ENCODE measurements around the gene HDAC6.
A peak's percentile ranks its signal among the peaks of the same experiment; 100 is the strongest.

The HDAC6 gene

DNA sequence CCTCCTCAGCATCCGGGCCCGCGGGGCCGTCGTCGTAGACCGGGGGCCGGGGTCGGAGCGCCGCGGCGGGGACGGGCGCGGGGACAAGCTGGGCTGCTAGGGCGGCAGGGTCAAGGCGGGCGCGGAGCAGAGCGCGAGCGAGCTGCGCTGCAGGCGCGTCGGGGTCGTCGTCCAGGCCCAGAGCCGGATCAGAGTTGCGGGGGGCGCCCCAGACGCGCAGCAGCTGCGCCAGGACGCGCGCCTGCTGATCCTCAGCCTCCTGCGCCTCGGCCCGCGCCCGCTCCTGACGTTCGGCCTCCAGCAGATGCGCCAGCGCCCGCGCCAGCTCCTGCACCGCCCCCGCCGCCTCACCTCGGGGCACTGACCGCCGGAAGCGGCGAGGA, 30.0 kb downstream of the HDAC6 start:
- Histone ChIP-seq H3K4me1 (no peaks in the 10 kb centered on the region), H3K36me3 (no peaks in the 10 kb centered on the region), H3K27me3 (no peaks in the 10 kb centered on the region), H3K9me3 (no peaks in the 10 kb centered on the region), H3K4me3 (ENCODE audit: low read depth, low read length) (no peak overlapping the region)
- TF ChIP-seq, protein P1, sequence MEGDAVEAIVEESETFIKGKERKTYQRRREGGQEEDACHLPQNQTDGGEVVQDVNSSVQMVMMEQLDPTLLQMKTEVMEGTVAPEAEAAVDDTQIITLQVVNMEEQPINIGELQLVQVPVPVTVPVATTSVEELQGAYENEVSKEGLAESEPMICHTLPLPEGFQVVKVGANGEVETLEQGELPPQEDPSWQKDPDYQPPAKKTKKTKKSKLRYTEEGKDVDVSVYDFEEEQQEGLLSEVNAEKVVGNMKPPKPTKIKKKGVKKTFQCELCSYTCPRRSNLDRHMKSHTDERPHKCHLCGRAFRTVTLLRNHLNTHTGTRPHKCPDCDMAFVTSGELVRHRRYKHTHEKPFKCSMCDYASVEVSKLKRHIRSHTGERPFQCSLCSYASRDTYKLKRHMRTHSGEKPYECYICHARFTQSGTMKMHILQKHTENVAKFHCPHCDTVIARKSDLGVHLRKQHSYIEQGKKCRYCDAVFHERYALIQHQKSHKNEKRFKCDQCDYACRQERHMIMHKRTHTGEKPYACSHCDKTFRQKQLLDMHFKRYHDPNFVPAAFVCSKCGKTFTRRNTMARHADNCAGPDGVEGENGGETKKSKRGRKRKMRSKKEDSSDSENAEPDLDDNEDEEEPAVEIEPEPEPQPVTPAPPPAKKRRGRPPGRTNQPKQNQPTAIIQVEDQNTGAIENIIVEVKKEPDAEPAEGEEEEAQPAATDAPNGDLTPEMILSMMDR (IDR thresholded peaks at IDR 0.05; ENCODE audit: low read depth, low read length): no peak
- DNase-seq: no peak

DNA sequence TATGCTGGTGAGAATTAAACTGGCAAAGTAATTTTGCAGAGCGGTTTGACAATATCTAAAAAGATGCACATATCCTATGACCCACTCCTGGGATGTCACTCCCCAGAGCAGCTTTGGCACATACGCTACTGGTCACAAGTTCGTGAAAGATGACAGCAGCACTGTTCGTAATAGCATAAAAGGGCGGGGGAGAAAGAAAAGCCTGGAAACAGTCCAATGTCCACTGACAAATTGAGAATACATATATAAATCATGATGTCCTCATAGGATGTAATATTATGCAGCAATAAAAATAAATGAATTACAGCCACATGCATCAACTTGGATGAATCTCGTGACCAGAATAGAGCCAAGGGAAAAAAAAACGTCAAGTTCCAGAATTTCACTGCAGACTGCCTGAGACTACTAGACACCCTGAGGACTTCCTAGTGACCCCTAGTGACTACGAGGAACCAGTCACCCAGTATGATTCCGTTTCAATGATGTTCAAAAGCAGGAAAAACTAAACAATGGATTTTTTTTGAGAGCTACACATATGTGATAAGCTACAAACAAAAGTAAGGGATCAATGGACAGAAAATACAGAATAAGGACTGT, 31.8 kb downstream of the HDAC6 start:
- Histone ChIP-seq H3K27me3 (no peaks in the 10 kb centered on the region), H3K4me1 (no peaks in the 10 kb centered on the region), H3K36me3 (no peaks in the 10 kb centered on the region), H3K9me3 (no peaks in the 10 kb centered on the region), H3K4me3 (ENCODE audit: low read depth, low read length) (peak overlapping the region; percentile 79)
- no peak for DNase-seq
- TF ChIP-seq, protein P1 (IDR thresholded peaks at IDR 0.05; ENCODE audit: low read depth, low read length): peak; percentile 43

DNA sequence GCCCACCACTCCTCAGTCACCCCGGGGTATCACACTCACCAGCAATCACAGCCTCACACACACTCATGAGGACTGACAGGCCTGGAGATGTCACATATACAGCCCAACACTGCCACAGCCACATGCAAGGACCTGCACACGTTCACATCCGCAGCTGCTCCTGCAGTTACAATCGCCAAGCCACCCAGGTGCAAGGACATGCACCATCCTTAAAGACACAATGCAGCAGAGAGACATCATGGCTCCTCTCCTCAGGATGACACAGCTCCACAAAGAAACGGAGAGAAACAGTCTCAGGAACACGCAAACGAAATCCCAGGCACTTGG, 32.5 kb downstream of the HDAC6 start:
- Histone ChIP-seq H3K4me1 (no peaks in the 10 kb centered on the region), H3K36me3 (no peaks in the 10 kb centered on the region), H3K9me3 (no peaks in the 10 kb centered on the region), H3K4me3 (ENCODE audit: low read depth, low read length) (peak overlapping the region; percentile 79), H3K27me3 (no peaks in the 10 kb centered on the region)
- DNase-seq: no peak
- TF ChIP-seq, protein P1 (IDR thresholded peaks at IDR 0.05; ENCODE audit: low read depth, low read length): no peak

DNA sequence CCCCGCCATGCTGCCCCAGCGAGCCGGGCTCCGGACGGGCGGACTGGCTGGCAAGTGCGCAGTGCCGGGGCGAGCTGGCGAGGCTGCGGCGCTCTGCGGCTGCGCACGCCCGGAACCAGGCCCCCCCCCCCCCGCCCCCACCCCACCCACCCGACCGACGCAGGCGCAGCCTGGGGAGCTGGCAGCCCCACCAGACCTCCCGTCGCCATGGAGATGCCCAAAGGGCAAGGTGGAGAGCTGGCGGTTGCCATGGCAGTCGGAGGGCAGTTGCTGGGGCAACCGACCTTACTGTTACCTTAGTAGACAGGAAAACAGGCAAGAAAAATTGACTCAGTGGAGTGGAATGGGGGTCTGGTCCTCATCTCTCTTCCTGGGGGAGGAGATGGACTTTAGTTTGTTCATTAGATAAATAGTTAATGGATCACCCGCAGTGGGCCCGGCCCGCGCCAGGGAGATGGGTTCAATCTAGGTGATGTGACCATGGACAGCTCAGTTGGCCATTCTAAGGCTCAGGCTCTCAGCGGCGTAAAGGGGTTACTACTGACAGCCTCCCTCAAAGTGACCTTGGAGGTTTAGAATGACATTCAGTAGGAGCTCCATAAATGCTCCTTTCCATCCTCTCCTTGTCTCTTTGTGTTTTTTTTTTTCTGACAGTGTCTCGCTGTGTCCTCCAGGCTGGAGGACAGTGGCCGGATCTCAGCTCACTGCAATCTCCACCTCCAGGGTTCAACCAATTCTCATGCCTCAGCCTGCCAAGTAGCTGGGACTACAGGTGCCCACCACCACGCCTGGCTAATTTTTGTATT, 33.9 kb downstream of the HDAC6 start, which contains the start of gene PCSK1N:
Gene PCSK1N, minus strand, starts transcription at position 87 of the 806 bp plus-strand sequence. Its CDS starts 78 bp downstream, at position 9.
- Histone ChIP-seq H3K4me1 (no peaks in the 10 kb centered on the region), H3K9me3 (no peaks in the 10 kb centered on the region), H3K27me3 (no peaks in the 10 kb centered on the region), H3K36me3 (no peaks in the 10 kb centered on the region), H3K4me3 (ENCODE audit: low read depth, low read length) (peak within 1 kb of the TSS; percentile 79)
- DNase-seq: peak; percentile 78
- TF ChIP-seq, protein P1 (IDR thresholded peaks at IDR 0.05; ENCODE audit: low read depth, low read length): no peak

DNA sequence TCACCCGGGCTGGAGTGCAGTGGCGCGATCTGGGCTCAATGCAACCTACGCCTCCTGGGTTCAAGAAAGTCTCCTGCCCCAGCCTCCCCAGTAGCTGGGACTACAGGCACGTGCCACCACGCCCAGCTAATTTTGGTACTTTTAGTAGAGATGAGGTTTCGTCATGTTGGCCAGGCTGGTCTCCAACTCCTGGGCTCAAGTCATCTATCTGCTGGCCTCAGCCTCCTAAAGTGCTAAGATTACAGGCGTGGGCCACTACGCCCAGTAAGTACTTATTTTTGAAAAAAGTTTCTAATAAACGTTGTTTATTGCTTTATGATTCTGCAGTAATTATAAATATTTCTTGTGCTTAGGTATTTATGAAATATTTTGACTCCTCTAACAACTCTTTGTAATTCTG, 37.8 kb downstream of the HDAC6 start:
- DNase-seq: no peak
- Histone ChIP-seq H3K36me3 (no peaks in the 10 kb centered on the region), H3K4me3 (ENCODE audit: low read depth, low read length) (no peak overlapping the region), H3K9me3 (no peaks in the 10 kb centered on the region), H3K4me1 (no peaks in the 10 kb centered on the region), H3K27me3 (no peaks in the 10 kb centered on the region)
- TF ChIP-seq, protein P1 (IDR thresholded peaks at IDR 0.05; ENCODE audit: low read depth, low read length): no peak

DNA sequence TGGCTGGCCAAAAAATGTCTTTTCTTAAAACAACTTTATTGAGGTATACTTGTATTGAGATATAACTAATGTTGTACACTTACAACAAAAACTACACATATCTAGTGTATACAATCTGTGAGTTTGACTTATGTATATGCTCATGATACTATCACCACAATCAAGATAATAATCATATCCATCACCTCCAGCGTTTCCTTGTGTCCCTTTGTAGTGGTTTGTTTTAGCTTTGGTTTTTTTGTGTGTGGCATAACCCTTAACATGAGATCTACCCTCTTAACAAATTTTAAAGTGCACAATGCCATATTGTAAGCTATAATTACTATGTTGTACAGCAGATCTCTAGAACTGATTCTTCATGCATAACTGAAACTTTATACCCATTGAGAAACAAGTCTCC, 47.0 kb downstream of the HDAC6 start:
- Histone ChIP-seq H3K36me3 (no peaks in the 10 kb centered on the region), H3K27me3 (no peaks in the 10 kb centered on the region), H3K9me3 (no peaks in the 10 kb centered on the region), H3K4me3 (ENCODE audit: low read depth, low read length) (no peak overlapping the region), H3K4me1 (no peaks in the 10 kb centered on the region)
- DNase-seq: no peak
- TF ChIP-seq, protein P1 (IDR thresholded peaks at IDR 0.05; ENCODE audit: low read depth, low read length): no peak

Data from BE2C (cell line).